Mesenteric fat pad (tissue), 1 donor: ENCODE measurements around the gene MYO6. TPM values are rescaled to one million over a fixed set of nuclear protein-coding genes. Genes with fewer than 3 reads are reported as not detected.
"Not testable (repeated sequence)": the region's sequence is repeated elsewhere in the genome, so short reads cannot be mapped to it uniquely, and the experiment has no call there.

Source experiments
- DNase-seq: peaks from one replicate; pipeline ENCODE4 v3.0.0-alpha.2; 2020; ENCODE audit warnings: low spot score
- total RNA-seq: library from RNA; stranded (reverse); fragmentation: NEBNext Ultra II Directional; extraction: Animal tissue kit (Norgen Biotek cat#: 25700); gene quantifications from one replicate; pipeline ENCODE4 v1.2.1, GENCODE V29; 2021
- donor health status: DM: yes; HTN: yes; CAD: no.

MYO6 gene
- total RNA-seq, 1 donor from 2014 or later: 19.9 TPM

DNA sequence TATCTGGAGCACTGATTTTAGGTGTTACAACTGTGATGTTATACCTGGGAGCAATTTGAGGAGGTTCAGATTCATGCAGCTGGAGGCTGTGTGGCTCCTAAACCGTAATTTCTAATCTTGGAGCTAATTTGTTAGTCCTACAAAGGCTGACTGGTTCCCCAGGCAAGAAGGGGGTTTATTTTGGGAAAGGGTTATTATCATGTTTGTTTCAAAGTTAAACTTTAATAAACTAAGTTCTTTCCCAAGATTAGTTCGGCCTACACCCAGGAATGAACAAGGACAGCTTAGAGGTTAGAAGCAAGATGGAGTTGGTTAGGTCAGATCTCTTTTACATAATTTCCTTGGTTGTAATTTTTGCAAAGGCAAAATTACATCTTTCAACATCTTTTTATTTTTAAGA is 135.8 kb downstream of the MYO6 start:
- DNase-seq: no peak

DNA sequence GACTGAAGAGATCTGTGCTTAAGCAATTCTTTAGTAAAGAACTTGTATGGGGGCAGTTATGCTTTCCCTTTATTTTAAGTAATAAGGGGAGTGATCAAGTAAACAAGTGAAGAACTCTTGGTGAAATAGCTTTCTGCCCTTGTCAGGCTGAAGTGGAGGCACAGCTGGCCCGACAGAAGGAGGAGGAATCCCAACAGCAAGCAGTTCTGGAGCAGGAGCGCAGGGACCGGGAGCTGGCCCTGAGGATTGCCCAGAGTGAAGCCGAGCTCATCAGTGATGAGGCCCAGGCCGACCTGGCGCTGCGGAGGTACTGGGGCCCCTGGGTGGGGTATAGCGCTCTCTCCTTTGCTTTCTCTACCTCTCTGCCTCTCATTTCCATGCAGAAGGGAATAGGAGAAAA is 143.3 kb downstream of the MYO6 start:
- no peak for DNase-seq

DNA sequence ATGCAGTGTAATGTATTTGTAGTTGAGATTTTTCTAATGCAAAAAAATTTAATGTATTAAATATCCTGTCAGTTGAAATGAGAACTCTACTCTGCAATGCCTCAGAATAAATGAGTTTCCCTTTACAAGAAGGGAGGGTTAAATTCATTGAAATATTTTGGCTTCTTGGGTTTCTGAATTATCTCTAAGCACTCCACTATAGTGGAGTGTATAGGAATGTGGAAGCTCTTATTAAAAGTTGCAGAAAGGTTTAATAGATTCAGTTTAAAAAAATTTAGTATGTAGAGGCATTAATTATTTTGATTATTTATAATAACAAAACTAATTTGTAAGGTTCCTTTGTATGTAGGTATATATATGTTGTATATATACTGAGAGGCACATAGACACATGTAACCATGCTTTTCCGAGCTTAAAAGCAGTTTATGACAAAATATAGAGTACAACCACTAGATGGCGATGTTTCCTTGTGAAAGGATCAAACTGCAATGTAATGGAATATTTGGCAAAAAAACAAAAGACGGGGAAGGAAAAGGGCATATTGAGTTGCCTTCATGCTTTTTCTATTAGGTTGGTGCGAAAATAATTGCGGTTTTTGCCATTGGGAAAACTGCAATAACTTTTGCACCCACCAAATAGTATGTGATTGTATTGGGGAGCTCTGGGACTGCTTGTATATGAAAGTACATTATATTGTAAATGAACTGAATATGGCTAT is 144.2 kb downstream of the MYO6 start:
- no peak for DNase-seq

DNA sequence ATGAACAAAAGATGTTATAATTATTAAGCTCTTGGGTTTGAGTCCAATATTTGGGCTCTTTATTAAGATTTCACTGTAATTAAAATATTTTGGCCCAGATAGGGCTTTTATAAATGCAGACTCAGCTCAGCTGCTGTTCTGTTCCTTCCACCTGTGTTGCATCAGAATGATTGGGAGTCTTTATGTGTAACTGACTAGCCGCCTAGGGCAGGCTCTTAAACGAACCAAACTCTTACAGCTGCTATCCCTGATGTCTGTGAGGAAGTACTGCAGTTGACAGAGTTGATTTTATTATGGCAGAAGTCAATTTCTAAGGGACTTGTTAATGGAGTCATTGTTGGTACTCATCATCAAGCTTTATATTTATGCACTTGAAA is 144.7 kb downstream of the MYO6 start:
- DNase-seq: no peak

DNA sequence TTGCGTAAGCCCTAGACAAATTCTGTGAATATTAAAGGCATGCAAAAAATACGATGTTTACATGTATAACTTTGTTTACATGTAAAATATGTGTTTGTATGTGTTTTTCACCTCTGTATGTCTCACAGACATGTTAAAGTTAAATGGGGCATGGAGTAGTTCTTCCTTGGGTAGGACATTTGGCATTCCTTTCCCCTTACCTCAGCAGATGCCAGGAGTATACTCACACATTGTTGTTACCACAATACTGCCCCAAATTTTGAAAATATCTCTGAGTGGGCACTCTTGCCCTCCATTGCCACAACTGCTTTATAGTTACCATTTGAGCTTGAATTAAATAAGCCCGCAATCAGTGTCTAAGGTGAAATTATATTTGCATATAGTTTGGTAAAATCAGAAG is 147.5 kb downstream of the MYO6 start:
- no peak for DNase-seq

DNA sequence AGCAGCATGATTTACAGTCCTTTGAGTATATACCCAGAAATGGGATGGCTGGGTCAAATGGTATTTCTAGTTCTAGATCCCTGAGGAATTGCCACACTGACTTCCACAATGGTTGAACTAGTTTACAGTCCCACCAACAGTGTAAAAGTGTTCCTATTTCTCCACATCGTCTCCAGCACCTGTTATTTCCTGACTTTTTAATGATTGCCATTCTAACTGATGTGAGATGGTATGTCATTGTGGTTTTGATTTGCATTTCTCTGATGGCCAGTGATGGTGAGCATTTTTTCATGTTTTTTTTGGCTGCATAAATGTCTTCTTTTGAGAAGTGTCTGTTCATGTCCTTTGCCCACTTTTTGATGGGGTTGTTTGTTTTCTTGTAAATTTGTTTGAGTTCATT is 151.2 kb downstream of the MYO6 start:
- DNase-seq: not testable (repeated sequence)

DNA sequence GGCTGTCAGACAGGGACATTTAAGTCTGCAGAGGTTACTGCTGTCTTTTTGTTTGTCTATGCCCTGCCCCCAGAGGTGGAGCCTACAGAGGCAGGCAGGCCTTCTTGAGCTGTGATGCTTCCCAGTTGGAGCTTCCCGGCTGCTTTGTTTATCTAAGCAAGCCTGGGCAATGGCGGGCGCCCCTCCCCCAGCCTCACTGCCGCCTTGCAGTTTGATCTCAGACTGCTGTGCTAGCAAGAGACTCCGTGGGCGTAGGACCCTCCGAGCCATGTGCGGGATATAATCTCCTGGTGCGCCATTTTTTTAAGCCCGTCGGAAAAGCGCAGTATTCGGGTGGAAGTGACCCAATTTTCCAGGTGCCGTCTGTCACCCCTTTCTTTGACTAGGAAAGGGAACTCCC is 156.1 kb downstream of the MYO6 start:
- not testable (repeated sequence) for DNase-seq

DNA sequence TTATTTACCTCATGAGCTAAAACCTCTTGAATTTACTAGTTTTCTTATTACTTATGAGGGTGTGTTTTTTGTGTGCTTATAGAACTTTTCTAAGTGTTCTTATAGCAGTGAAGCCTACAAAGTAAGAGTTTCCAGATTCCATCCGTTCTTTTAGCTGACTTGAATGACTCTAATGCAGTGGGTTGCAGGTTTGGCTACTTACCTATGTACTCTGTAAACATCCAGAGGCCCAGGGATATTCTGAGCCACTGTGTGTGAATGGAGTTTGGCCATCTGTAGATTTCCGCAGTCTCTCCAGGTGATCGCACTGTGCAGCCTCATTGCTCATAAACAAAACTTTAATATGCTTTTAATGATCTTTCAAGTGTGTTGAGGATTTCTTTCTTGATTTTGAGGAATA is 157.8 kb downstream of the MYO6 start:
- no peak for DNase-seq

DNA sequence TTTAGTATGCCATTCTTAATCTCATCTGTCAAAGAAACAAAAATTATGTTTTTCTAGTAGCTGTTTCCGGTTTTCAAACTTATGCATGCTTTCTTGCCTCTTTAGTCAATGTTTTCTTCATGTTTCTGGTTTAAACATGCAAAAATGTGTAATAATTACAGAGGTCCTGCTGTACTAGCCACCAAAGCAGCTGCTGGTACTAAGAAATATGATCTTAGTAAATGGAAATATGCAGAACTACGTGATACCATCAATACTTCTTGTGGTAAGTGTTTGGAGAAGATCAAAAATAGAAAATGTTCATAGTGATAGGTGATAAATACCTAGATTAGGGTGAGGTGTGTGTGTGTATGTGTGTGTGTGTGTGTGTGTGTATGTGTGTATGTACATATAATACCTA is 158.4 kb downstream of the MYO6 start:
- DNase-seq: no peak

DNA sequence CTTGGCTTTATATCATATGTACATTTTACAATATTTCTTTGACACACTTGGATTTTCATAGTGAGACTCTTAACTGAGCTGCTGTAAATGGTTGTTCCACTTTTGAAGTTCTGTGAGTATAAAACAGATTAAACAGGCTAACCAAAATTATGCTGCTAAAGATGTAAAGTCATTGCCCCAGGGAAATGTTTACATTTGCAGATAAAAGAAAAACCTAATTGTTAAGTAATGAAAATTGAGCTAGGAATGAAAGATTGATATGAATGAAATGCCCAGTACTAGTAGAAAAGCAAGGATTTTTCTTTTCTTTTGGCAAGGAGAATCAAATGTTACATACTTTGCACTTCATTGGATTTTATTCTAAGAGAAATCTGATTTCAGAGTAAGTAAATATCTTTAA is 164.0 kb downstream of the MYO6 start:
- no peak for DNase-seq

DNA sequence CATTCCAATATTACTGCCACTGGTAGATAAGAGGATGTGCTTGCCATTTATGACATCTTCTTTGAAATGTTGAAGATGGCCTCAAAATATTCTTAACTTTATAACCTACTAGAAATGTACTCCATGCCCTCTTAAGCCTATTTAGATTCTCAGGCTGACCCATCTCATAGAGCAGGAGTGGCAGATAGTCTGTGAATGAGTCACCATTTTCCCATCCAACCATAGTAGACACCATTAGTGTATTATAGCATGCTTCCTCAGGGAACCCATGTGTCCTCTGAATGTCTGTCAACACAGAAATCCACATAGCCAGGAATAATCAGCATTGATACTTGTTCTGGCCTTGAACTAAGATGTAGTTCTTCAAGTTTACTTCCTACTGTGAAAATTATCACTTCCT is 173.2 kb downstream of the MYO6 start:
- DNase-seq: no peak

DNA sequence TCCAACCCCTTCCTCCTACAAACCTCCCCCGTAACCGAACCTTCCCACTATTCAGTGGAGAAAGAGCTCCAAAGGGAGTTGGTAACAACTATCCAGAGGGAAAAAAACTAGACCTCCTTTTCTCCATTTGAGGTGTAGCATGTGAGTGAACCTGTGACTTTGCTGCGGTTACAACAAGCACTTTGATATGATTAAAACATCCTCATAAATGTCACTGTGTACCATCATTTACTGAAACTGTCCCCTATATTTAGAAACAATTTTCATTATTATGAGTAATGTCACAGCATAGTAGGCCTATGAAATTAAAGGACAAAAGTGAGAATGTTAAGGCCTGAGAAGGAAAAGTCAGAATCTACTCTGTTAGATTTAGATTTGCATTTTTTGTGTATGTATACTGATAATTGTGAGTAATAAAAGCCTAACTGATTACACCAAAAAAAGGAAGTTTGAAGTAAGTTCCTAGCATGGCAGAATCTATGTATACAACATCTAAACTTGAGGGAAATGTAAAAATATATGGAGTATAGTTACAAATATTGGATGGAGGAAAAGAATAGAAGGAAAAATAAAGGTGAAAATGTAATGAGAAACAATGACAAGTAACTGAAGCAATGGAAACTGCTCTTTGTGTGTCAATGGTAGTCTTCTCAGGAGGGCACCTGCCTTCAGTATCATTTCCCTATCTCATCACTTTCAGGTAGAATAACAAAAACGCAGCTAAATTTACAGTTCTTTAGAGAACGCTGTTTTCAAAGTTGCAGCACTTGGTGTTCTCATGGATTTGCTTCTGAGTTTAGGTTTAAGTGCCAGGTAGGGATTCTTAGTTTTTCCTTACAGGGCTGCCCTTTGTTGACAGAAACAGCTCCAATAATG is 177.5 kb downstream of the MYO6 start:
- no peak for DNase-seq

DNA sequence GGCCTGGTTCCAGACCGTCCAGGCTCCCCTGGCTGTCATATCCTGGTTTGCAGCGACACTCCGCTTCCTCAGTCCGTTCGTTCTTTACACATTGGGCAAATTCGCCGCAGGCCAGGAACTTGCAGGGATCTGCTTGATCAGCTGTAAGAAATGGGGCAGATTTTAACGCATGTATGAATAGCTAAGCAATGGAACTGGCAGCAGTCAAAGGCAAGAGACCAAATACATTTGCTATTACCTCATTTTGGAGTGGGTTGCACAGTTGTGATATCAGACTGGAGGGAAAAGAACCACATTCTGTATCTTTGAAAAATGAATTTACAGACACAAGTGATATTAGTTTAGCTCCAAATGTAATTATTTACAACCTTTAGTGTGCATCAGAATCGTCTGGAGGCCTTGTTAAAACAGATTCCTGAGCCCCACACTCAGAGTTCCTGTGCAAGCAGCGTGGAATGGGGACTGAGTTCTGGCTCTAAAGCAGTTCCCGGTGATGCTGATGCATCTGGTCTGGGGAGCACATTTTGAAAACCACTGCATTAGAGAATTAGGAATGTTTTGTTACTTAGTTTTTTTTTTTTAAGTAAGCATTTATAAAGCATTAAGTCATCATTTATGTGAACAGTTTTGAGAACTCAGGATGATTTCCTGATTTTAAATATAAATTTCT is 182.1 kb downstream of the MYO6 start:
- DNase-seq: no peak

DNA sequence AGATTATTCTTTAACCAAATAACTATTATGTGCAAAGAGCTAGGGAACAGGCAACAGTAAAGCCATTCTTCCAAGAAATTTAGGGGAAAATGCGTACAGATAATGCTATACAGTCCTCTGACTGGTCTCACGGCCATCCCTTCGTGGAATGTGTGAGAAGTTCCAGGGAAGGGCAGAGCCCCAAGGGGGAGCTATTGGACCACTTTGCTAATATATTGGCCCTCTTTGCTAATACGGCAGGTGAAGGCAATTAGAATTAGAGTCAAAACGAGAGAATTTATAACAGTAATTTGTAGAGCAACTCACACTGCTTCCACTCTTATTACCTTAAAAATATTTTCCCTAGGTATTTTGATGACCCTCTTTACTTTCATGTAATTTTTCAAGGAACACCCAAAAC is 183.0 kb downstream of the MYO6 start:
- DNase-seq: no peak

DNA sequence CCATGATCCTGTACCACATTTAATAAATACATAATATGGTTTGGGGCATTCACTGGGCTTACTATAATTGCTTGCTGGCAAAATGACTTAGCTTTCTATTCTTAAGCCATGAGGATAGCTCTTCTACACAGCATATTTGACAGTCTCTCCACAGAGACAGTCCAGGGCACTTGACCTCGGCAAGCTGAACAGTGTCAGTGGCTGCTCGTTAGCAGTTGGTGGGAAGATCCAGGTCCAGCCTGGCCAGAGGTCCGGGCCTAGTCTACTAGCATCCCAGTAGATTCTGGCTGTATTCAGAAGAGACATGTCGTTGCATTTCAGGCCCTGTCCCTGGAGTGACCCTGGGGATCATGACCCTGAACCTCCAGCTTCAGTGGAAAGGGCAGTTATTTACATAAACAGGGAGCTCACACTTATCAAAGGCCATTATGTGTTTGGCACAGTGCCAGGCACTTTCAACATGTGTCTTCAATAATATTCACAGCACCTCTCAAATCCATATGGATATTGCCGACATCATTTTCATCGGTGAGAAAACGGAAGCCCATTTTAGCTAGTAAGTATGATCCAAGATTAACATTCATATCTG is 184.4 kb downstream of the MYO6 start:
- no peak for DNase-seq

DNA sequence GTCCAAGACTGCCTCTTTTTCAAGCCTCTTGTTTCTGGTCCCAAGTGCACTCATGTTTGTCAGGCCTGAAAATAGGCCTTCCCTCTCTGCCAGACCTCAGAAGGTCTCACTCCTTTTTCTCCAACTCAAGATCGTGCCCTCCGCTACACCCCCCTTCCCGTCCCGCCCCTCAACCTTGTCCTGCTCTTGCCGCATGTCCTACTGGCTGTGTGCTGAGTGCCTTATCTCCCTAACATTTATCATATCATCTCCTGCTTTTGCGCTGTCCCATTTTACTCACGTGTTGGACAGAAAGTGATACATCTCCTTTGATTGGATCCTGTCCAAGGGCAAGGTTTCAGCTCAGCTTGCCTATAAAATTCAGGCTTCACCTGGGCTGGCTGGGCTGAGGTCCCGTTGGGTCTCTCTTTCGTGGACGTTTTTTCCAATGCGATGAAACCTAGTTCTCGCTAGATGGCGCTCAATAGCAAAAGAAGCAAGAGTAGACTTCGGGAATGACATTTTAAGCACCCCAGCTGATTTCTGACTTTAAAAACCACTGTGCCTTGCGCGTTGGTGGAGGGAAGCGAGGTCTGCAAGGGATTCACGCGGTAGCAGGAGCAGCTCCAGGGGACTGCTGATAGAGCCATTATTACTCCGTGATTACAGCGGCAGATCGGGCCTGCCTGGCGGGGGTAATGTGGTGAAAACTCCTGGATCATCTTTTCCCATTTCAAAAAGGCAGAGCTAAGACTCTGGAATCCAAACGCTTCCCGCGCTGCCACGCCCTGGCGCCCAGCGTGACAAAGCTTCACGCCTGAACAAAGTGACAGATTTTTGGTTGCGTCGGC is 185.8 kb downstream of the MYO6 start:
- DNase-seq: no peak

DNA sequence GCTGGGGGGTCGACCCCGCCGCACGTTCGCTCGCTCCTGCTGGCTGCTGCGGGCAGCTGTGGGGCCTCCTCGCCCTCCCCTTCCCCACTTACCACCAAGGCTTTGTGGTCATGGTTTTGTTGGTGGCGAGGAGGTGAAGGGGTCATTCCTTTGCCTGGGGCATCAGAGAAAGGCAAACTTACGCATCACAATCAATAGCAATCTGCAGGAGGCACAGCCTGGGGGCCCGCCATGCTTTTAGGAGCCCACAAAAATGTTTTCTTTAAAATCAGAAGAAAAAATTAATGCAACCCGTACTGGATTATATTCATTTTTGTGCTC is 186.4 kb downstream of the MYO6 start:
- no peak for DNase-seq

DNA sequence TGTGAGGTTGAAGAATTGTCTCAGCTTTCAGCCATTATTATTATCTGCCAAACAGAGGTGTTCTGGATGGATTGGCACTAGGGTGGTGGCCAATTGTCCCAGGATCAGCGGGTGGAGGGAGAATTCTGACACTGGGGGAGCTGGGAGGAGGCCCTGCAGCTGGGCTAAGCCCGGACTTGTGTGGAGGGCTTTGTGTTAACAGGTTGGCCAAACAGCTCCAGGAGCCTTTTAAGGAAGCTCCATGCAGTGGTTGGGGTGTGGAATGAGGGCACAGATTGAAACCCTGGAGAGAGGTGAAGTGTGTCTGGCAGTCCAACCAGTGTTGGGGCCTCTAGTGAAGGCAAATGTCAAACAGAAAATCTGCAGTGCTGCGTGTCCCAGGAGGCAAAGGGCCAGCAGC is 187.6 kb downstream of the MYO6 start:
- no peak for DNase-seq

DNA sequence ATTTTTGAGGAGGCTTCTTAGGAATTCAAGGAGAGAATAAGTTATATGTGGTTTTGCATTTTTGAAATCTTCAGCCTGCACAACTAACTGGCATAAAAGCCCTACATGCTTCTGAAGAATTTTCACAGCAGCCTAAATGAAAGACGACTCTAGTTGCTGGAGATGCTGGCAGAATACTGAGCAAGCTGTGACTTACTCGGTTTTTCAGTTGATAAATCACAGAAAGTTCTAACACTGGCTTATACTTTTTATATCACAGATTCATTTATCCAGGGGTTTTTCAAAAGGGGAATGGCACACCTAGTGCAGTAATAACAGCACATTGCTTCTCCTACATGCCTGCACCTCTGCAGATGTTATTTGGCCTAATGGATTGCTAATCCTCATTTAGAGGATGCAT is 188.8 kb downstream of the MYO6 start:
- no peak for DNase-seq

DNA sequence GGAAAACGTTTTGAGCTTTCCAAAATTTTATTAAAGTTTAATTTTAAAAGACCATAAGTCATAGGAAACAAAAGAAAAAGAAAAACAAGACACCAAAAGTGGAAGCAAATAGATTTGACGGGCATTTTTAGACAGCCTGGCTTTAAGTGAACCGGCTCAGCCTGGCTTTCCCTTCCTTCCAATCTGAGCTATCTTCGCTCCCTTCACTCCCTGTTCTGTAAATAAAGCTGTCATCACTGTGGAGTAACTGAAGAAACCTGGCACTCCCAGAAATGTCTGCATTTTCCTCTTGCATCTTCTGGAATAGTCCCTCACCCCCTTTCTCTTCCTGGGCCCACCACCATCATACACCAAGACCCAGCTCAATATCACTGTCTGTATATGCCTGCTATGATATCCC is 191.5 kb downstream of the MYO6 start:
- DNase-seq: no peak

DNA sequence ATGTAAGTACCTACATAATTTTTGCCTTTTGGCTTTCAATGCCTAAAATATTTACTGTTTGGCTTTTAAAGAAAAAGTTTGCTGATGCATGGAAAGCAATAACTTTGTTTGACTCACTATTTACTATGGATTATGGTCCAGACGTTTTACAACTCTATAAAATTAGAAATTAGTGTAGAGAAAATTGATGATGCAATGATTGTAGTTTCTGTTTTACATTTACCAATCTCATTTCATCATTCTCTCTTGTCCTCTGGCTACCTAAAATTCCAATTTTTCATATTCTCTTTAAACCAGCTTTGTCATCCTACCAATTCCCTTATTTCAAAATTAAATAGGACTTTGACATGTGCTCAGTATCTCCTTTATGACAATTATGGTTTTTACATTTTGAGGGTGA is 192.5 kb downstream of the MYO6 start:
- no peak for DNase-seq
